HG03378 (cell line): ENCODE data around the gene CSF2.

Experiments
- ATAC-seq: cut with Tn5 transposase; IDR thresholded peaks from one replicate; pipeline ENCODE4 v1.9.1; 2021; ENCODE audit warnings: mild to moderate bottlenecking, moderate library complexity; ENCODE audit not compliant: unreplicated experiment

The CSF2 gene

DNA sequence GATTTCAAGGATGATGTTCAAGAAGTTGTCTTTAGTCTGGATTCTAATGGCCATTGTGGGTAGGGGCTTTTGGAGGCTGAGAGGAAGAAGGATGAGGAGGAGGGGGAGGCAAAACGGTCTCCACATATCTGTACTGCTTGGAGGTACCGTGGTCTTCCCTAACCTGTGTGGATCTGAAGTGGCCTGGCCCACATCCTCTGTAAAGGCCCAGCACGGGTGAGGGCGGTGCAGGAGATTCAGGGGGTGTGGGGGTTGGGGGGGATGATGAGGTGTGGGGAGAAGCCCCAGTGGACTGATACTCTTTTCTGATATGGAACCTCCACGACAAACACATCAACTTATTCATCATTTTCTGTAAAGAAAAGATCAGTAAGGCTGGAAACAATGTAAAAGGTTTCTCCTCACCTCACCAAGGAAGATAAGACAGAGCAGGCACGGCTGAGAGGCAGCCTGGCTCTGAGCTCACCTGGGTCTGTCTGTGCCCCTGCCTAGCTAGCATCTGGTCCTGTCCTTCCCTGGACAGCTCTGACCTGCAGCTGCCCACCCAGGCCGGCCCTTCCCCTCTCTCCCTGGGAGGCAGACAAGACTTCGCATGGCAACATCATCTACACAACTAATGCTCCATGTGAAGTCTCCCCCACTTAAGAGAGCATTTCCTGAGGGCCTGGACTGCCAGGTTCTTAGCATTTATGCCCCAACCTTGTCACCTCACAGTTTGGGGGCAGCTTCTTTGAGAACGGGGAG is 18.7 kb upstream of the CSF2 start:
- ATAC-seq, result no peak

DNA sequence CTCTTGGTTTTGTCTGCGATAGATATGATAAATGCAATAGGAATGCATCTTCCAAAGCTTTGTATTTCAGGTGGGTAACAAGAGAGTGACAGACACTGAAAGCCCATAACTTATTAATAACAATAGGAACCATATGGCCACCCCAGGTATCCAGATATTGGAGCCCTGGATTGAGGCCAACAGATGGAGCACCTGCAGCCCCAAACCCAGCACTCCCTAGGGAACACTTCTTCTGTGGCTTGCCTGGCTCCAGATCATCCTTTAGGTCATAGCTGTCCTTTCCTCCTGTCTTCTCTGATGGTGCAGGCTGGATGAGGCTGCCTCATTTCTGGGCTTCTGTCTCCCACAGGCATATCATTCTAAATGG is 18.2 kb upstream of the CSF2 start:
- ATAC-seq, result no peak

DNA sequence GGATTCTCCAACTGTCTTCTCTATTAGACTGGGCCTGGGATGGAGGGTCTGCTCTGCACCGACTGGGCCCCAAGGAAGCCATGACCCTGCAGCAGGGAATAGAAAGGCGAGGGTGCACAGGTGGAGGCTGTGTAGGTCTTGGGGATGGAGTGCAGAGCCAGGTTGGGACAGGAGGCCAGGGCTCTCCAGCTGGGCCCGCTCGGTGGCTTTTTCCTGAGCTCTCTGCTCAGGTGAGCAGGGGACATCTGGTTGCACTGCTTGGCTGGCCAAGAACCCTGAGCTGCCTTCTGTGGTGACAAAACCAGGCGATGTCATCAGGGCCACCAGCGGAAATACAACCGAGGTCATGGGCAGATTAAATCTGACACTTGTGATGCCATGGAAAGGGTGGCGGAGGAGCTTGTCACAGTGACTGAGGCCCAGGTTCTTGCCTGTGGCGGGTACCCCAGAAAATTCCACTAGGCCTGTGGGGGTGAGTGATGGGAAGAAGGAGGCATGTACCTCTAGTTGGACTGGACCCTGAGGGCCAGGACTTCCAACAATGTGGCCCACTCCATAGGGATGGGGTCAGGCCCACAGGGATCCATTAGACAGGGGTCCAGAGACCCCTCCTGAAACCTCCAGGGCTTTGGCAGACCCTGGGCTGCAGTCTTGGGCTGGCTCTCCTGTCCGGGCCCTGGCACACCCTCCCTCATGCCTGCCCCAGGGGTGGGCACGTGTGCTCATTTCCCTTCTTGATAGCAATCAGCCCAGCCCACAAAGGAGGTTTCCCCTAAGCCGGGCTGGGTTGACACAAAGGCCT is 17.6 kb upstream of the CSF2 start:
- ATAC-seq, result no peak

DNA sequence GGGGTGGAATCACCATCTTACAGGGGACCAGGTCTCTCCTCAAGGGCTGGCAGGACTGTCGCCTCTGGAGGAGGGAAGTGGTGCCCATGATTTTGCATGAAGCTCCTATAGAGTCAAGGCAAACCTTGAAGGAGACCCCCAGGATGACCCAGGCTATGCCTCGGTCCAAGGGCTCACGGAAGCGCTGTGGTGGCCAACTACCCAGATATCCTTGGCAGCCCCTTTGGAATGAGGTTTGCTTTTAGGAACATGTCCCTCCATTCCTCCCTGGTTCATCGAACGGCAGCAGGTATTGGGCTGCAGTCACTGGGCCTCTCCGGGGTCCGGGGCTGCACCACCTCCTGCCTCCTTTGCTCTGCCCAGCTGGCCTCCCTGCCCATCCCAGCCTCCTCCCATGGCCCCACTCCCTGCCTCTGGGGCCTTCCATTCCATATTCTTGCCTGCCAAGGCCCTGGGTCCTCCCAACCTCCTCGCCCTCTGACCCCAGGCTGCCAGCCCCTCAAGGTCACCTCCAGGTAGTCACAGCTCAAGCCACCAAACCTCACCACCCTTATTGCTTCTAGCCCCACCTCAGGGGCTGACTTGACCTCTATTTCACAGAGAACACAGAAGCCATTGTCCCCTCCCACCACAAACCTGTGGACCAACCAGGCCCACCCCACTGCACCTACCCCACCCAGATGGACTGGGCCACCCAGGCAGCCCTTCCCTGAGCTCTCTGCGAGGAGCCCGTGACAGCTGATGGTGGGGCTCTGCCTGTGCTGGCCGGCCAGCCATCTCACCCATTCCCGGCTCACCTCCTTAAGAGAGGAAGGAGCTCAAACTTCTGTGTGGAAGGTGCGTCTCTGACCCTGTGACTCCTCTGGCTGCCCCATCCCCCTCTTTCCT is 16.7 kb upstream of the CSF2 start:
- no peak for ATAC-seq

DNA sequence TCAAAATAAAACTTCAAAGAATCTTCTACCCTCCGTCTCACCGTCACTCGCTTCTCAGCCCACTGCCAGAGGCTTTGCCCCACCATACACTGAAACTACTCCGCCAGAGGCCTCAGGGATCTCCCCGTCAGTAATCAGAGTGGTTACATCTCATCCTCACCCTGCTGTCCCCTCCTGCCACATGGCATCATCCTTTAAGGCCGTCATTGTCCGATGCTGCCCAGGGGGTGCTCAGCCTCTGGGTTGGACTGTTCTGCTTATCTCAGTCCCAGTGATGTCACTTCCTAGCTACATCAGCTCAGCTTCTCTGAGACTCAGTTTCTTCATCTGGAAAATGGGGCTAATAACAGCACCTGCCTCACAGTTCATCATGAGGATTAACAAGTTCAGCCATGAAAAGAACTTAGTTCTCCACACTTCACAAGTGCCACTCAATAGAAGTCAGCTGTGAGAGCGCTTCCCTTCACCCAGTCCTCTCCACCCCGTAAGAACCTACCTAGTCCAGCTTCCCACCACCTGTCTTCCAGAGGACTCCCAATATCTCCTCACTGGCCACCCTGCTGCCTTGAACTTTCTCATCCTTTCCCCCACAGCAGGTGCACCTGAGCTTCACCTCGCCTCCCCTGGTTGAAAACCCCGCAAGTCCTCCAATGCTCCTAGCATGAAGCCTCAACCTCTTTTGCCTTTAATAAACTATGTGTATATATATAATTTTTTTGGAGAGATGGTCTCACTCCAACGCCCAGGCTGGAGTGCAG is 15.9 kb upstream of the CSF2 start:
- no peak for ATAC-seq

DNA sequence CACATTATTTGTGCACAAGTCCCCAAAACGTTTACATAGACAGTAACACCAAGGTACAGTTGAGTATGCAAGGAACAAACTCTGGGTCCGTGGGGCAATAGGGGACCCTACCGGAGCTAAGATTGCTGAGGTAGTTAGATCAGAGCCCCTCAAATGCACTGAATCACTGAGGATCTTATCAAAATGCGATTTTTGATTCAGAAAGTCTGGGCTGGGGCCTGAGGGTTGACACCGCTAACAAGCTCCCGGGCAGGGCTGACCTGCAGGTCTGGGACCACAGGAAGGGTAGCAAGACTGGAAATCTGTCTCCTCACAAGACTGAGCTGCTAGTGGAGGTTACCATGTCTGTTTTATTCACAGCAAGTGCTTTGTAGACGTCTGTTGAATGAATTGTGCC is 14.9 kb upstream of the CSF2 start:
- no peak for ATAC-seq

DNA sequence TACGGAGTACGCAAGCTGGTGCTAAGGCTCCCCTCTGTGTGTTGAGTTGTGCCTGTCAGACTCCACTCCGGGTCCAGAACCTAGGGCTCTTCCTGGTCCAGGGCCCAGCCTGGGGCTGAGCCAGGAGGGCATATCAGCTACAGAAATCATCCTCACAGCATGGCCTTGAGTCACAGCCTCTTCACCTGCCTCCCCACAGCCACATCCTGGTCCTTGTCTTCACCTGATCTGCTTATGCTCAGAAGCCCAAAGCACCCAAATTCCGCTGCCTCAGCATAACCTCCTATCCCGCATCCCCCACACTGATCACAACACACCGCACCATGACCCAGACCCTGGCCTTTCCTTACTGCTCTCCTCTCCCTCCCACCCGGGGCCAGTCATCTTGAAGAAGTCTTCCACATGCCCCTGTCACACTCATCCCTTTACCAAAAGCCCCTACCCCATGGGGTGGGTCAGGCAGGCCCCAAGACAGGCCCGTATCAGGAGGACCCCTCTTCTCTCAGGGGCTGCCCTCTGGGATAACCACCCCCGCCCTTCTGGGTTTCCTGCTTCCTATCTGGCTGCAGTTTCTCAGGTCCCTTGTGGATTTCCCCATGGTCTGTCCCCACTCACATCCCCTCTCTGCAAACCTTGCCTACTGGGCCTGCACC is 14.4 kb upstream of the CSF2 start:
- no peak for ATAC-seq

DNA sequence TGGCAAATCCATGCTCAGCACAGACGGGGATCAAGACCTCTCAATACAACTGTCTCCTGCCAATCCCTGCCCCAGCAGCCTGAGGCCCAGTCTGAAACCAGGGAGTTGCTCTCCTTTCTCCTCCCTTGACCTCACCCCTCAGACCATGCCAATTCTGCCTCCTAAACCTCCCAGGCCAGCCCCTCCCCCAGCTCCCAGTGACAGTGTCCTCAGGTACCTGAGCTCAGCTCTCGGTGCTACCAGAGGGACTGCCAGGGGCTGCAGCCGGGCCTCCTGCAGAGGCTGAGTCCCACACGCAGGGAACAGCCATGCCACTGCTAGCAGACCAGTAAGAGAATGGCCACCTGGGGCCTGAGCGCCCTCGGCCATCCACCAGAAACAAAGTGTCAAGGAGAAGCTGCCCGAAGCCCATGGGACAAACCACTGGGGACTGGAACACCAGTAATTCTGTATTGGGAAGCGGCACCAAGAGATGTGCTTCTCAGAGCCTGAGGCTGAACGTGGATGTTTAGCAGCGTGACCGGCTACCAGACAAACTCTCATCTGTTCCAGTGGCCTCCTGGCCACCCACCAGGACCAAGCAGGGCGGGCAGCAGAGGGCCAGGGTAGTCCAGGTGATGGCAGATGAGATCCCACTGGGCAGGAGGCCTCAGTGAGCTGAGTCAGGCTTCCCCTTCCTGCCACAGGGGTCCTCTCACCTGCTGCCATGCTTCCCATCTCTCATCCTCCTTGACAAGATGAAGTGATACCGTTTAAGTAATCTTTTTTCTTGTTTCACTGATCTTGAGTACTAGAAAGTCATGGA is 13.7 kb upstream of the CSF2 start:
- ATAC-seq, result no peak

DNA sequence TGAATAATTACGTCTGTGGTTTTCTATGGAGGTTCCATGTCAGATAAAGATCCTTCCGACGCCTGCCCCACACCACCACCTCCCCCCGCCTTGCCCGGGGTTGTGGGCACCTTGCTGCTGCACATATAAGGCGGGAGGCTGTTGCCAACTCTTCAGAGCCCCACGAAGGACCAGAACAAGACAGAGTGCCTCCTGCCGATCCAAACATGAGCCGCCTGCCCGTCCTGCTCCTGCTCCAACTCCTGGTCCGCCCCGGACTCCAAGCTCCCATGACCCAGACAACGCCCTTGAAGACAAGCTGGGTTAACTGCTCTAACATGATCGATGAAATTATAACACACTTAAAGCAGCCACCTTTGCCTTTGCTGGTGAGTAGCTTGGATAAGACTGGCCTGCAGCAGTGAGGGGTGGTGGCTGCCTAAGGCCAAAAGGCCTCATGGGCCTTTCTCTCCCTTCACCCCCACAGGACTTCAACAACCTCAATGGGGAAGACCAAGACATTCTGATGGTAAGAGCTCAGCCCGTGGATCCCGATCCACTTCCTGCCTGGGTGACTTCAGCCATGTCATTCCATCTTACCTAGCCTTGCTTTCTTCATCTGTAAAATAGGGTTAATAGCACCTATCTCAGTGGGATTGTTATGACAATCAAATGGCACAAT is 13.0 kb upstream of the CSF2 start, which contains the start of gene IL3:
Gene IL3, plus strand, starts transcription at position 155 of the 661 bp plus-strand sequence. Its CDS starts 52 bp downstream, at position 207.
- ATAC-seq, result no peak

DNA sequence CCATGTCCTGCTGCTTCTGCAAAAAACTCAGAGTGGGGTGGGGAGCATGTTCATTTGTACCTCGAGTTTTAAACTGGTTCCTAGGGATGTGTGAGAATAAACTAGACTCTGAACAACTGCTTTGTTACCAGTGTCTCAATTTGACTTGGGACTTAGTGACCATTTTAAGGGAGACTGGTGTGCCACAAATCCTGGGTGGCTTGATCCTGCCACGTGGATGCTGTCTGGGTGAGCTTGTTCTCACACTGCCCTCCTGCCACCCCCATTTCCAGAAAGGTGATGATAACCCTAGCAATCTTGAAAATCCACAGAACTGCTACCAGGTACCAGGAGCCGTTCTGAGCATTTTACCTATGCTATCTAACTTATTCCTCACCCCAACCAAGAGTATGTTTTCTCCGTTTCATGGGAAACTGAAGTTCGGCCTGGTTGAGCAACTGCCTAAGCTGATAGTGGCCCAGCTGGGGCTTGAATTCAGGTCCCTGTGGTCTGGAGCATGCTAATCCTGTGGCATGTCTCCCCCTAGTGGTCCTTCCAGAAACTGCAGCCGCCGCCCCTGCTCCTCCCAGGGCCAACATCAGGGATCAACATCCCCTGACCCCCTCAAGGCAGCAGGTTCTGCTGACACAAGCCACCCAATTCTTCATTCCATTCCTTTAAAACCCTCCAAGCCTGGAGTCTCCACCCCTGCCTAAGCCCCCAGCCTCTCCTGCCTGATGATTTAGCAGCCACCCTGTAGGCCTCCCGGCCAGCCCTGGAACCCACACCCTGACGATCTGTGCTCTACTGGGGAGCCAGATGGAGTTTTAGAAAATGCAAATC is 10.3 kb upstream of the CSF2 start:
- no peak for ATAC-seq

DNA sequence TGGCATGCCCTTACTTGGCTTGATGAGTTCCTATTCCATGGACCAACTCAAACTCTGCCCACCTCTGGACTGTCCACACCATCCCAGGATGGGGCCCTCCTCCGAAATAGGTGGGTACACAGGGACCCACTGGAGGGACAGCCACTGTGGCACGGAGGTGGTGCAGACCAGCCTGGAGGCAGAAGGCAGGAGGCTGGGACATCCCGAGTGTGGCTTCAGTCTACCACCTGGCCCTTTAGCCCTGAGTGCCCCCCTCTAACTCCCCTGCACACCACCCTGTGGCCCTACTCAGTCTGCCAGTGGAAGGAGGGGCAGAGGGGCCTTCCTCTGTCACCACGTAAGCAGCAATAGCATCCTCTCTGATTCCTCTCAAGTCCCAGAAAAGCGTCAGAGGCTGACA is 9.4 kb upstream of the CSF2 start:
- ATAC-seq, result no peak

DNA sequence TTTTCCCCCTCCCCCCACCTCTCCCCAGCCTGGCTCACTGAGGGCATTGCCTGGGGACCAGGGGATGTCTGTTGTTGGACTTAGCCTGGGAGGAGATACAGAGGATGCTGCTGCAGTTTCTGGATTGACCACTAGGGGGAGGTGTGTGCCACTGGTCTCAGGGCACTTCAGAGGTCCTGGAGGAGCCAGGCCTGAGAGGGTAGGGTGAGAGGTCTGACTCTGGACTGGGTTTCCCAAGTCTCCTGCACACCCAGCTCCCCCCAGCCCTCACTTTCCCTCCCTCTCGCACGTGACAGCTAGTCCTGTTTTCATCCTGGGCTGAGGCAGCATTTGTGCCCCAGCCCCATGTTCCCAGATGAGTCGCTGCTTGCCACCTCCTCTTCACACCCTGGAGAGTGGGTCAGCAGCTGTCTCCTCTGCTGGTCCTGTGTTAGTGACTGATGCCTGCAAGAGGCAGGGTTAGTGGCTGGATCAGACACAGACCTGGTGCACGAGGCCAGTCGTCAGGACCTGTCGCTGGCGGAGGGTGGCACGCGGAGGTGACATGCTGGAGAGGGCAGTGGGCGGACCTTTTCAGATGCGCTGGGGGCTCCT is 8.8 kb upstream of the CSF2 start:
- ATAC-seq, result peak; percentile 79

DNA sequence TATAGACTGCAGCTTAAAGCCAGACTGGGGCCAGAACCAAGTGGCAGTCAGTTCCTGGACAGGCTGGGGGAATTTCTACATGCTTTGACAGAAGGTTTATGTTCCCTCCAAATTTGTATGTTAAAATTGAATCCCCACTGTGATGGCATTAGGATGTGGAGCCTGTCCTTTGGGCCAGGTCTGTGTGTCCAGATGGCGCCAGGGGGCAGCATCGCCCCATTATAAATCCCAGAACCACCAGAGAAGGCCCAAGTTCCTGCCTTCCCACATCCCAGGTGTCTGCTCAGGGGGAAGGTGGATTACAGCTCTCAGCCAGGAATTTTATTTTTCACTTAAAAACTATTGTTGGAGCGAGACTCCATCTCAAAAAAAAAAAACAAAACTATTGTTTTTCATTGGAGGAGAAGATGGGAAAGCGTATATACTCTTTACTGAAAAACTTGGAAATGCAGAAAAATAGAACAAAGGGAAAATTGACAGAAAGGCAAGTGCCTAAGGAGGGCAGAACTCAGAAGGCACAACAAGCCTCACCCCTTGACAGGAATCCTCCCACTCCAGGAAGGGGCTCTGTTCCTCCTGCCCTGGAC is 8.1 kb upstream of the CSF2 start:
- no peak for ATAC-seq

DNA sequence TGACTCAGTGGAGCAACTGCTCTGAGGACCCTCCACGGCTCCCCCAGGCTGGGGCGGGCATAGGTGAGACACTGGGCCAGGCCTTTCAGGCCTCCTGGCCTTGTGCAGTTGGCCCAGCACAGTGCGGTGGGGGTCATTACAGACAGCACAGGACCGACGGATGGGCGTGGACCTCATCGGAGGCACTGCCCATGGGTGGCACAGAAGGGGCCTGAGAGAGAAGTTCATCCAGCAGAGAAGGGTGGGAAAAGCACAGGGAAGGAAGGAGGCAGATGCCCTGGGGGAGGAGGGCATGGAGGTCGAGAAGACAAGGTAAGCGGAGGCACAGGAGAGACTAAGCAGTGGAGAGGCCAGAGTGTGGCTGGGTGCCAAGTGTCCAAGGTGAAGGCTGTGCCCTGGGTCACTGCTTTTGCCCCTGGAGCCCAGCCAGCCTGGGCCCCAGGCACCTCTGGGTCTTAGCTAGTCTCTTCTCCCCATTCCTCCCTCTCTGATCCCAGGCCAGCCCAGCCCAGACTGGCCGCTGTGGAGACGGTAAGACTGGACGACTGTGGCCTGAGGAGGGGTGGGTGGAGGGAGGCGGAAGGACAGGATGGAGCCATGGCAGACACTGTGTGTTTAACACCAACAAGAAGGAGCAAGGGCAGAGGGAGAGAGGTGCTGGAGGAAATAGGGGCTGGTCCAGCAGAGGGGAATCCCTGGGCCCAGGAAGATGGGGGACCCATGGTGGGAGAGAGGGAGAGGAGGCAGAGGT is 7.5 kb upstream of the CSF2 start:
- ATAC-seq, result no peak

DNA sequence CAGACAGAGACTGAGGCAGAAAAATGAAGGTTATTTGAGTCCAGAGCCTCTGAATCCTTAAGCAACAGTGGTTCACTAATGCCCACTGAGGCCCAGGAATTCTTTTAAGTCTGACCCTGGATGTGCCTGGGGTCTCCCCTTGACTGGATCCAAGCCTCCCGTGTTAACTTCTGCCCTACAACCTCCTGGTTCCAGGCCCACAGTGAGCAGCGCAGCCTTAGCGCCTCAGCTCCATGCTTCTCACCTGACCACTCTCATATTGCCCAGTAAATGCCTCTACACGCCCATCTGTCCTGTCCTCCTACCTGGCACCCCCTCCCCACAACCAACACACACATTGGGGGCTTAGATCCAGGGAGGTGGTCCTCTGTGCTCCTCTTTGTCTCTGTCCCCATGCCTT is 6.7 kb upstream of the CSF2 start:
- ATAC-seq, result no peak

DNA sequence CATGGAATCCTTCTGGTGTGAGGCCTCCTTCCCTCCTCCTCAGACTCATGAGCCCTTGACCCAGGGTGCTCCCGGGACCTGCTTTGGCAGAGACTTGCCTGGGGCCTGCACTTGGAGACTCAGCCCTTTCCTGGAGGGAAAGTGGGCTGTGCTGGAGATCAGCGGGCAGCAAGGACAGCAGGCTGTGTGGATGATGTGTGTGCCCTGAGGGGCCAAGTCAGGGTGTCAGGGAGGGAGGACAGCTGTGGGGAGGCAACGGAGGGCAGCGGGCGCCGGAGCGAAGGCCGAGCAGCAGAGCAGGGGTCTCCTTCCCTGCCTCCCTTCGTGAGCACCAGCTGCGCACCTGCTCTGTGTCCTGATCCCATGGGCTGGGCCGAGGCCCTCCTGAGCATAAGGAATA is 6.1 kb upstream of the CSF2 start:
- ATAC-seq, result no peak
